ENCODE measurements around the gene ST8SIA2. TPM values are rescaled to one million over a fixed set of nuclear protein-coding genes. Genes with fewer than 3 reads are reported as not detected.

The ST8SIA2 gene
- total RNA-seq, 1 donor from 2014 or later = 11.6 TPM

GRCh38 chr15:92443381-92443780 is 49.7 kb downstream of the ST8SIA2 start:
- H3K36me3 Mint-ChIP-seq = peaks cover 6% of the 10 kb centered on the region
- no peak for DNase-seq (ENCODE audit: low spot score in 2 of 2, unreplicated experiment in 2 of 2)
- peaks cover 2% of the 10 kb centered on the region for H3K27me3 Mint-ChIP-seq (ENCODE audit: low read depth)
- TF ChIP-seq CTCF (IDR thresholded peaks at IDR 0.05; ENCODE audit: unreplicated experiment) = no peak
- no peak overlapping the region for H3K4me3 Mint-ChIP-seq
- no peak overlapping the region for H3K27ac Mint-ChIP-seq
- H3K4me1 Mint-ChIP-seq = no peaks in the 10 kb centered on the region
- H3K9me3 Mint-ChIP-seq = no peaks in the 10 kb centered on the region

- Mint-ChIP-seq H3K9me3 (no peaks in the 10 kb centered on the region), H3K27me3 (ENCODE audit: low read depth) (peaks cover 2% of the 10 kb centered on the region), H3K36me3 (peaks cover 3% of the 10 kb centered on the region), H3K4me3 (no peak overlapping the region), H3K27ac (no peak overlapping the region), H3K4me1 (no peaks in the 10 kb centered on the region)
- DNase-seq (ENCODE audit: low spot score in 2 of 2, unreplicated experiment in 2 of 2) = no peak
- TF ChIP-seq CTCF (IDR thresholded peaks at IDR 0.05; ENCODE audit: unreplicated experiment) = no peak
Observed at GRCh38 chr15:92444631-92445030, 51.0 kb downstream of the ST8SIA2 start.

- Mint-ChIP-seq H3K4me3 (no peak overlapping the region), H3K27ac (no peak overlapping the region), H3K27me3 (ENCODE audit: low read depth) (peaks cover 5% of the 10 kb centered on the region), H3K4me1 (no peaks in the 10 kb centered on the region), H3K9me3 (no peaks in the 10 kb centered on the region), H3K36me3 (peaks cover 9% of the 10 kb centered on the region)
- no peak for DNase-seq (ENCODE audit: low spot score in 2 of 2, unreplicated experiment in 2 of 2)
- TF ChIP-seq CTCF (IDR thresholded peaks at IDR 0.05; ENCODE audit: unreplicated experiment) = no peak
Observed at GRCh38 chr15:92448370-92448769, 54.7 kb downstream of the ST8SIA2 start.

- H3K27ac Mint-ChIP-seq = no peak overlapping the region
- peaks cover 5% of the 10 kb centered on the region for H3K27me3 Mint-ChIP-seq (ENCODE audit: low read depth)
- H3K4me3 Mint-ChIP-seq = no peak overlapping the region
- DNase-seq (ENCODE audit: low spot score in 2 of 2, unreplicated experiment in 2 of 2) = no peak
- H3K36me3 Mint-ChIP-seq = peaks cover 9% of the 10 kb centered on the region
- H3K4me1 Mint-ChIP-seq = no peaks in the 10 kb centered on the region
- no peak for TF ChIP-seq CTCF (IDR thresholded peaks at IDR 0.05; ENCODE audit: unreplicated experiment)
- H3K9me3 Mint-ChIP-seq = no peaks in the 10 kb centered on the region
Observed at GRCh38 chr15:92449476-92449875, 55.8 kb downstream of the ST8SIA2 start.

GRCh38 chr15:92451225-92451825 is 57.6 kb downstream of the ST8SIA2 start:
- peaks cover 5% of the 10 kb centered on the region for H3K27me3 Mint-ChIP-seq (ENCODE audit: low read depth)
- no peak overlapping the region for H3K27ac Mint-ChIP-seq
- H3K4me1 Mint-ChIP-seq = no peaks in the 10 kb centered on the region
- H3K36me3 Mint-ChIP-seq = peaks cover 9% of the 10 kb centered on the region
- no peak overlapping the region for H3K4me3 Mint-ChIP-seq
- no peaks in the 10 kb centered on the region for H3K9me3 Mint-ChIP-seq
- TF ChIP-seq CTCF (IDR thresholded peaks at IDR 0.05; ENCODE audit: unreplicated experiment) = no peak
- DNase-seq (ENCODE audit: low spot score in 2 of 2, unreplicated experiment in 2 of 2) = no peak

- no peak for TF ChIP-seq CTCF (IDR thresholded peaks at IDR 0.05; ENCODE audit: unreplicated experiment)
- Mint-ChIP-seq H3K36me3 (peaks cover 9% of the 10 kb centered on the region), H3K27ac (no peak overlapping the region), H3K4me1 (no peaks in the 10 kb centered on the region), H3K4me3 (no peak overlapping the region), H3K9me3 (no peaks in the 10 kb centered on the region), H3K27me3 (ENCODE audit: low read depth) (peaks cover 5% of the 10 kb centered on the region)
- no peak for DNase-seq (ENCODE audit: low spot score in 2 of 2, unreplicated experiment in 2 of 2)
Observed at GRCh38 chr15:92452143-92452542, 58.5 kb downstream of the ST8SIA2 start.
